Measurements from ENCODE around the gene PARD3B.

The PARD3B gene

DNA sequence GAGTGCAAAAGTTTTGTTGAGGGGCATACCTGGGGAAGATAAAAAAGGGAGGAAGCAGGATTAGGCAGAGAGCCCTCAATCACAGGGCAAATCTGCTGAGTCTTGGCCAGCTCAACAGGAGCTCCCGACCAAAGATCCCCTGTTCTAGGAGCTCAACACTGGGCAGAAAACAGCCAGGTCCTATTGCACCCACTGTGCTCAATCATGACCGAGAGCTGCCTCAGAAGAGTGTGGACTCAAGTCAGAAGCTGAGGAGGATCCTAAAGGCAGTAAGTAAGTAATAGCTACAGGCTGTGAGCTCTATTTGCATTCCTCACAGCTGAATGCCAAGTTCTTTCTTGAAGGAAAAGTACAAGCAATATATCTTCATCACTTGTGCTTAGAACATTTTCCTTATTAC, 802.6 kb downstream of the PARD3B start:
- no peak for DNase-seq (ENCODE audit: low read depth)
- TF ChIP-seq, protein P1, sequence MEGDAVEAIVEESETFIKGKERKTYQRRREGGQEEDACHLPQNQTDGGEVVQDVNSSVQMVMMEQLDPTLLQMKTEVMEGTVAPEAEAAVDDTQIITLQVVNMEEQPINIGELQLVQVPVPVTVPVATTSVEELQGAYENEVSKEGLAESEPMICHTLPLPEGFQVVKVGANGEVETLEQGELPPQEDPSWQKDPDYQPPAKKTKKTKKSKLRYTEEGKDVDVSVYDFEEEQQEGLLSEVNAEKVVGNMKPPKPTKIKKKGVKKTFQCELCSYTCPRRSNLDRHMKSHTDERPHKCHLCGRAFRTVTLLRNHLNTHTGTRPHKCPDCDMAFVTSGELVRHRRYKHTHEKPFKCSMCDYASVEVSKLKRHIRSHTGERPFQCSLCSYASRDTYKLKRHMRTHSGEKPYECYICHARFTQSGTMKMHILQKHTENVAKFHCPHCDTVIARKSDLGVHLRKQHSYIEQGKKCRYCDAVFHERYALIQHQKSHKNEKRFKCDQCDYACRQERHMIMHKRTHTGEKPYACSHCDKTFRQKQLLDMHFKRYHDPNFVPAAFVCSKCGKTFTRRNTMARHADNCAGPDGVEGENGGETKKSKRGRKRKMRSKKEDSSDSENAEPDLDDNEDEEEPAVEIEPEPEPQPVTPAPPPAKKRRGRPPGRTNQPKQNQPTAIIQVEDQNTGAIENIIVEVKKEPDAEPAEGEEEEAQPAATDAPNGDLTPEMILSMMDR (IDR thresholded peaks at IDR 0.05; ENCODE audit: insufficient read depth, low read depth, low read length, missing control alignments): no peak
- H3K4me3 ChIP-seq (ENCODE audit: low read depth, low read length): no peak overlapping the region

DNA sequence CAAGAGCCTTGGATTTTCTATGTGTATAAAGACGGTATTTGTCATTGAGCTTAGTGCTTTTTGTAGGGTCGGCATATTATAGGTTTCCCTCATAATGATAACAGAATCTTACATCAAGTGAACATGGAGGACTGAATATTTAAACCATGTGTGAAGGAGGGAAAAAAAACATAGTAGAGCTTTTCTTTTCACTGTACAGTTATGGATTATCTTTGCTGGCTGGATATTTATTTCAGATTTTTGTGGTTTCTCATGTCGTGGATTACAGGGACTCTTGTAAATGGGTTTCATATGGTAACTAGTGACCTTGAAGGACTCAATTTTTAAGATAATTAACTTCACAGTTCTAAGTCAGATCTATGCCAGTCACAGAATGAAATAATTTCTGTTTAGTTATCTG, 806.8 kb downstream of the PARD3B start:
- TF ChIP-seq, protein P1 (IDR thresholded peaks at IDR 0.05; ENCODE audit: insufficient read depth, low read depth, low read length, missing control alignments): no peak

DNA sequence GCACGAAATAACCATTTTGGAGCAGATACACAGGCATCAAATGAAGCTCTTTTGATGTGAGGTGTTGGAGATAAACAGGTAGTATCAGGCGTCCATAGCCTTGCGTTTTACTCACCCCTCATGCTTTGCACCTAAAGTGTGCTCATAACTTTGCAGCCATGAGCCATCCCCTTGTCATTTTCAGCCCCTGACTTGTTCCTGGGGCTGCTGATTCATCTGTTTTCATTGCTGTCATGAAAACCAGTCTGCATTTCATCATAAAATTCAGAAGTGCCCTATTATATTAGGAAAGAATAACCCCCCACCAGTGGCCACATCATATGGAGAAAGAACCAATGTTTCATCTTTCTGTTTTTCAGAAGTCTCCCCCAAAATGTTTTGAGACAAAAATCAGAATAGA, 807.3 kb downstream of the PARD3B start:
- H3K4me3 ChIP-seq (ENCODE audit: low read depth, low read length): no peak overlapping the region
- no peak for DNase-seq (ENCODE audit: low read depth)
- TF ChIP-seq, protein P1 (IDR thresholded peaks at IDR 0.05; ENCODE audit: insufficient read depth, low read depth, low read length, missing control alignments): no peak

More for the DNA sequence above, 806.8 kb downstream of the PARD3B start:
- H3K4me3 ChIP-seq (ENCODE audit: low read depth, low read length): no peak overlapping the region
- DNase-seq (ENCODE audit: low read depth): no peak

DNA sequence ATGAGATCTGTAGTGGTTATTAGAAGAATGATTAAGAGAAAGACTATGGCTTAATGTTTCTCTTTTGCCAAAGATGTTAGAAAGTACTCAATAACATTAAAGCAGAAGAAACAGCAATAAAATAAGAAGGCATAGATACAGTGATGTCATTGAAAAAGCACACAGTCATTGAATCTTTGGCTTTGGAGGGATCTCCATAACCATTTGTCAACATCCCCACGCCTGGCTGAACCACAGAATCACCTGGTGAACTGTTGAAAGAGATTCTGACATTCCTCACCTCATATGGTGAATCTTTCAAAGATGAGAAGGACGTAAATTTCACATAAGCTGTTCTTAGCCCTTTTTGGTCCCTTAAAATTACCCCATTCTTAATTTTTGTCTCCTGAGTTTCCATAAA, 812.5 kb downstream of the PARD3B start:
- no peak overlapping the region for H3K4me3 ChIP-seq (ENCODE audit: low read depth, low read length)
- DNase-seq (ENCODE audit: low read depth): no peak
- TF ChIP-seq, protein P1 (IDR thresholded peaks at IDR 0.05; ENCODE audit: insufficient read depth, low read depth, low read length, missing control alignments): no peak

DNA sequence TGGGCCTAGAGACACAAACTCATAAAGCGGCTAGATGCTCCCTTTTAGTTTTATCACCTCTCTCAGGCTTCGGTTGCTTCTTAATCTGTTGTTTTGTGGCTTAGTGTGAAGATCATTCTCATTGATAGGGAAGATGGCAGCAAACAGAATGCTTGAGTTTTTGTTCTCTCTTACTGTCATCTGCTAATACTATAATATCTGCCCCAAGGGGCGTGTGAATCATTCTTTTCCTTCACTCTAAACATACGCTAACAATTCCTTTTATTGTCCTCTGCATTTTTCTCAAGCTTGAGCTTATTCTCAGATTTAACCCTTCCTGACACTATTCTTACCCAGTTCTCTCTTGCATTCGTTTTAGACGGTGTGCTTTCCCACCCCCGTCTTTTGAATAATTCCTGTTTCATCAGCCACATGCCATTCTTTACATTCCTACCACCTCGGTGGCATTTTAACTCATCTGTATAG, 813.1 kb downstream of the PARD3B start:
- no peak overlapping the region for H3K4me3 ChIP-seq (ENCODE audit: low read depth, low read length)
- no peak for DNase-seq (ENCODE audit: low read depth)
- TF ChIP-seq, protein P1 (IDR thresholded peaks at IDR 0.05; ENCODE audit: insufficient read depth, low read depth, low read length, missing control alignments): no peak

DNA sequence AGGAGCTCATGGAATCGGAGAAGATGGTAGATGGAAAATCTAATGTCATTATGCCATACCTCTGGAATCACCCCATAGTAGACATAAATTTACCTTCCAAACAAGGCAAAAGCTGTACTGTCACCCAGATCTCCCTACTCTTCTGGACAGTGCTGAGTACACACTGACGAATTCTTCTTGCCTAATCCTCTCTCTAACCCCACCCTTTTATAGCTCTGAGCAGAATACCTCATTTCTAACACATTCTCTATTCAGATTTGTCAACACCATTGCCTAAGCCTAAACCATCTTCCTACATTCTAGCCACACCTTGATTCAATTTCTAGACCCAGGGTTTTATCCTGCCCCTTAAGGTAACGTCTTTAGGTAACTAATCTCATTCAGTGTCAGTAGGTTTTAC, 816.0 kb downstream of the PARD3B start:
- no peak for DNase-seq (ENCODE audit: low read depth)
- no peak overlapping the region for H3K4me3 ChIP-seq (ENCODE audit: low read depth, low read length)
- TF ChIP-seq, protein P1 (IDR thresholded peaks at IDR 0.05; ENCODE audit: insufficient read depth, low read depth, low read length, missing control alignments): no peak

DNA sequence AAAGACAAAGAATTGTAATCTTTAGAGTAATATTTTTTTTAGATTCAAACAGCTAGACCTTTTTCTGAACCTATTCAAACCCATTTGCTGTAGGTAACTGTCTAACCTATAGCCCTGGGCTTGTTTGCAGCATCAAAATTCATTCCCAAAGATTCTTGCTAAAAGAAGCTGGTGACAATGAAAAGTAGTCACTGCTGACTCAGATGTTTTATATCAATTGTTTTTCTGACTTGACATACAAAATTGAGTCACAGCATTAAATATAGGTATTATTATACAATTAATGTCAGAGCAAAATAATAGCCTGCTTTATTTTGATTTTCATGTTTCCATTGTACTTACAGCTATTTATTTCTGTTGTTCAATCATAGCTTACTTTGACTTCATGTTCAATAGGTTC, 816.7 kb downstream of the PARD3B start:
- TF ChIP-seq, protein P1 (IDR thresholded peaks at IDR 0.05; ENCODE audit: insufficient read depth, low read depth, low read length, missing control alignments): no peak
- DNase-seq (ENCODE audit: low read depth): no peak
- no peak overlapping the region for H3K4me3 ChIP-seq (ENCODE audit: low read depth, low read length)

All from GM12865 (cell line).